GM10248 (cell line): ENCODE data around the gene CINP.
A peak's percentile ranks its signal among the peaks of the same experiment; 100 is the strongest.

Source experiments
- CTCF ChIA-PET: fragments of 300-600 bp; sonication (Branson Sonifier 250); formaldehyde crosslinking; extraction: SDS; loops from one replicate; lab custom pipeline; 2021; ENCODE audit warnings: antibody characterized with exemption; lab: Yijun Ruan, JAX
- POLR2A ChIA-PET: fragments of 350-650 bp; sonication (Branson Sonifier 250); formaldehyde crosslinking; extraction: SDS; loops from one replicate; lab custom pipeline; 2020; ENCODE audit warnings: antibody characterized with exemption; lab: Yijun Ruan, JAX
- DNase-seq: peaks from one replicate; pipeline ENCODE4 v3.0.0; 2012; ENCODE audit errors: extremely low spot score
- CTCF ChIP-seq: IDR thresholded peaks from 2 replicates; pipeline ENCODE4 v1.5.1; 2012; ENCODE audit warnings: mild to moderate bottlenecking, low read depth; ENCODE audit errors: extremely low read depth, missing control alignments, control extremely low read depth

The CINP gene

GRCh38 chr14:102362545-102363181 is at the start of gene CINP, which contains the start of gene TECPR2:
TSS of gene CINP (minus strand) at chr14:102362890. CDS start at chr14:102362851, 39 bp downstream.
TSS of gene TECPR2 (plus strand) at chr14:102362941. CDS start at chr14:102376722, 13,781 bp downstream.
- TF ChIP-seq CTCF = no peak
- peak; percentile 97 for DNase-seq
- ChIA-PET CTCF (interaction anchor here (1.0 to 1.3 kb wide), 3 partner anchors 44 to 223 kb away, joined by 3 read pairs; partner anchors contain the start of gene WDR20), POLR2A (interaction anchor here (0.5 to 0.7 kb wide), 2 partner anchors 24 to 538 kb away, joined by 3 read pairs; no protein-coding TSS in a partner anchor)

GRCh38 chr14:102408724-102409123 is 46.0 kb upstream of the CINP start:
- ChIA-PET POLR2A (no interaction called here), CTCF (interaction anchor here (1.1 to 1.3 kb wide), 2 partner anchors 13 to 29 kb away, joined by 3 to 5 read pairs; no protein-coding TSS in a partner anchor)
- no peak for DNase-seq
- TF ChIP-seq CTCF = no peak

GRCh38 chr14:102407258-102407657 is 44.6 kb upstream of the CINP start:
- POLR2A ChIA-PET = no interaction called here
- no peak for TF ChIP-seq CTCF
- CTCF ChIA-PET = interaction anchor here (1.3 kb wide), 1 partner anchor 31 kb away, joined by 3 read pairs; no protein-coding TSS in a partner anchor
- DNase-seq = no peak

GRCh38 chr14:102403028-102403427 is 40.3 kb upstream of the CINP start:
- TF ChIP-seq CTCF = no peak
- no peak for DNase-seq
- POLR2A ChIA-PET = no interaction called here
- CTCF ChIA-PET = no interaction called here

- no peak for DNase-seq
- ChIA-PET POLR2A (no interaction called here), CTCF (interaction anchor here (2.4 kb wide), 1 partner anchor 12 kb away, joined by 5 read pairs; no protein-coding TSS in a partner anchor)
- no peak for TF ChIP-seq CTCF
Measured at GRCh38 chr14:102396521-102396920, 33.8 kb upstream of the CINP start.

- TF ChIP-seq CTCF = no peak
- ChIA-PET POLR2A (no interaction called here), CTCF (interaction anchor here (0.9 to 2.4 kb wide), 9 partner anchors 10 to 123 kb away, joined by 3 to 5 read pairs (median 3); no protein-coding TSS in a partner anchor)
- no peak for DNase-seq
Measured at GRCh38 chr14:102394717-102395375, 32.2 kb upstream of the CINP start.
